Mesenteric fat pad (tissue), 1 donor: Measurements from ENCODE around the gene TCERG1L. TPM values are rescaled to one million over a fixed set of nuclear protein-coding genes. Genes with fewer than 3 reads are reported as not detected.

Source experiments
- DNase-seq: peaks from one replicate; pipeline ENCODE4 v3.0.0-alpha.2; 2020; ENCODE audit warnings: low spot score
- total RNA-seq: library from RNA; stranded (reverse); fragmentation: NEBNext Ultra II Directional; extraction: Animal tissue kit (Norgen Biotek cat#: 25700); gene quantifications from one replicate; pipeline ENCODE4 v1.2.1, GENCODE V29; 2021
- donor health status: DM: yes; HTN: yes; CAD: no.

Gene TCERG1L
- total RNA-seq, 1 donor from 2014 or later = not detected

GRCh38 chr10:131271966-131272365 lies 39.6 kb downstream of the TCERG1L start:
- no peak for DNase-seq

DNA sequence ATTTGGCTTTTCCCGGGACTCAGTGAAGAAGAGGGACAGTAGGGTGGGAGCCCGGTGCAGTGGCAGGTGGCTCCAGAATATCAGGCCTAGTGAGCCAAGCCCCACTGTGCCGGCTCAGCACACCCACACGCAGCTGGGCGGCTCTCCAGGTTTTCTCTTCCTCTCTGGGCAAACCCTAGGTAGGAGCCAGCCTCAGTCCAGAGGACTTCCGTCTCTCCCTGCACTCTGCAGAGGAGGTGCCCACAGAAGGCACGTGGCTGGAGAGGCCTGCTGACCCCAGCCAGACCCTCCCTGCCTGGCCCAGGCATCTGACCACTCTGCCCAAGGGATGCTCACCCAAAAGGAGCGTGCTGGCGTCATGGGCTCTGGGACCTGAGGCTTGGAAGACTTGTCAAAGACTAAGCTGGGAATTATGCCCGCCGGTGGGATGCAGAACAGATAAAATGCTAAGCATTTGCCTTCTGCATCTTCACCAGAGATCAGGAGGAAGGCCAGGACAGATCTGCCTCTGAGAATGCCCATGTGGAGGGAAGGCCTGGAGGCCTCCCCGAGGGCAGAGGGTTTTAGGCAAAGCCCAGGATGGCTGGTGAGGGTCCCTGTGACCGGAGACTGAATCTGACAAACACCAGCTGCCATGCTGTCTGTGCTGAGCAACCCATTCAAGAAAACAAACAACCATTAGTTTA lies 40.2 kb downstream of the TCERG1L start:
- DNase-seq = peak; percentile 69

DNA sequence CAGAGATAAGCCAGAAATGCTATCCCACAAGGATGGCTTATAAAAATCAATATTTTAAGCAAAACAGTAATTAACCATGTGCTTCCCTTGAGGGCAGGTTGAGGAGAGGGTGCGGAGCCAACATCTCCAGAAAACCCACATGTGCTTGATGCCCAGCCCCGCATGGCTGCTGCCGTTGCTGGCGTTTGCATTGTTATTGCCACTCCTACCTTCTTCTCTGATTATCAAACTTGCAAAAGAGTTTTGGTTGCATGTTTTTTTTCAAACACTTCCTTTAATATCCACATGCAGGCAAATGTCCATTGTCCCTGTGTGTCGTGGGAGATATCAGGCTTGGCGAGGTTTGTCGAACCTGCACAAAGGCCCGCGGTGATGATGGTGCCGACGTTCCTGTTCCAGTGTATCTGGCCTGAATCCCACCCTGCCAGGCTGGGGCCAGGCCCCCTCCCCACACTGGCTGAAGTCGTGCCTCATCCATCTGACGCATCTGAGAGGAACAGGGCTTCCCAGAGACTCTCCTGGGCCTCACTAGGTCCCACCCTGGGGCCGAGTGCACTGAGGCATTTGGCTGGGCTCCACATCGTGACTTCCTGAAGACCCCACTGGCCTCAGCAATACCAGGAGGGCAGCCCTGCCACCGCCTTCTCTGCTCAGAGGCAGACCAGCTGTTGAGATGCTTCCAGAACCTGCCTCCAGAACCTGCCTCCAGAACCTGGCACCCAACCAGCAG lies 40.9 kb downstream of the TCERG1L start:
- DNase-seq = no peak

- no peak for DNase-seq
Measured at GRCh38 chr10:131269776-131270460, 41.6 kb downstream of the TCERG1L start.

DNA sequence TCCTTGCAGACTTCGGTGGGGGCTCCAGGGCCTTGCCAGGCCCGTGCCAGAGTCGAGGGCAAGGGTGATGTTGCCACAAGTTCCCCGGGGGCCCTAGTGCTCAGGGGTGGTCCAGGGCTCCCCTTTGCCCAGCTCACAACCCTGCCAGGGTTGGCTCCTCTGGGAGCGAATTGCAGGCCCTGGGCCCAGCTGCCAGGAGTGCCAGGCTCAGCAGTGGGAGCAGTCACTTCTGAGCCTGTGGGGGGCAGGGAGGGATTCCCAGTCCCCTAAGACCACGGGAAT lies 43.8 kb downstream of the TCERG1L start:
- peak; percentile 76 for DNase-seq

GRCh38 chr10:131266936-131267813 lies 44.3 kb downstream of the TCERG1L start:
- DNase-seq = peak; percentile 76

DNA sequence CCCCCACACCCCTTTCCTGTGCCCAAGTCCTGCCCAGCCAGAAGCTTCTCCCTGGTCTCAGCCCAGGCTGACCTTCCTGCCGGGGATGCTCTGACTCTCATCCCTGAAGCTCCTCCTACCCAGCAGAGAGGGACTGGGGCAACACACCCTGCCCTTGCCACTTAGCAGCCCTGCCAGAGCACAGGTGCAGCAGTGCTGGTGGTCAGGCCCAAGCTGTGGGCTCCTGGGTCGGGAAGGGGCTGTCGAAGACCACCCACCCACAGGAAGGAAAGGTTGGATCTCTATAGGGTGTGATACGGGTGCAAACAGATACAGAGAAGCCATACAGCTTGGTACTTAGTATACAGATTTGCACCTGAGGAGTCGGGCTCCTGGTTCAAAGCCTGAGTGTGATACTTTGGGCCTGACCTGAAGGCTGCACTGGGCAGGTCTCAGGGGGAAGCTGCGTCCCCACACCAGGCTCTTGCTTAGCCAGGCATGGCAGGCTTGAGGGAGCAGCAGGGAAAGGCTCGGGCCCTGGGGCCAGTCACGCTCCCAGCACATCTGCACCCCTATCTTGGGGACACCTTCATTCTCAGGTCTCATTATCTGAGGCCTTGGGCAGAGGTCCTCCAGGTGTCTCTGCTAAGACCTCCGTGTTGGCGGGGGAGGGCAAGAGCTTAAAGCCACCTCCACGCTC lies 47.3 kb downstream of the TCERG1L start:
- peak; percentile 69 for DNase-seq

DNA sequence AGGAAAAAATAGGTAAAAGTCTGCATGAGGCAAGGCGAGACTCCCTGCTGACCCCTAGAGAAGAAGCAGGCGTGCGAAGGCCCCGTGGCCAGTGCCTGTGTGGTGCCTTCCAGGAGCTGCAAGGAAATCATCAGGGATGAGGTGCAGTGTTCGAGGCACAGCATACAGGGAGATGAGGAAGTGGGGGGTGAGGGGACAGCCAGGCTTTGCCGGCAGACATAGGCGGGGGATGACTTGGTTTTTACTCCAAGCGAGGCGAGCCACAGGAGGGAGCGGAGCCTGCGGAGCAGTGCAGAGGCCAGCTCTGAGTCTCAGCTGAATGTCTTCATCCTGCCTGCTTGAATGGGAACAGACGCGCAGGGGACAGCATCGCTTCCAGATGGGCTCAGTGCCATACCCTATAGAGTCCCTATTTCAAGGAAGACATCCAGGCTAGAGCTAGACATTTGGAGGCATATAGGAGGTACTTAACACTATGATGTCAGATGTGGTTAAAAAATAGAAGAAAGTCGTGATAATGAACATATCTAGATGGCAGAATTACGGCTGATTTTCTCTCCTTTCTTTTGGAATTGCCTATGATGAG lies 49.5 kb downstream of the TCERG1L start:
- peak; percentile 84 for DNase-seq

- DNase-seq = peak; percentile 75
Measured at GRCh38 chr10:131260452-131261211, 50.9 kb downstream of the TCERG1L start.

- peak; percentile 88 for DNase-seq
Measured at GRCh38 chr10:131260031-131260430, 51.5 kb downstream of the TCERG1L start.

DNA sequence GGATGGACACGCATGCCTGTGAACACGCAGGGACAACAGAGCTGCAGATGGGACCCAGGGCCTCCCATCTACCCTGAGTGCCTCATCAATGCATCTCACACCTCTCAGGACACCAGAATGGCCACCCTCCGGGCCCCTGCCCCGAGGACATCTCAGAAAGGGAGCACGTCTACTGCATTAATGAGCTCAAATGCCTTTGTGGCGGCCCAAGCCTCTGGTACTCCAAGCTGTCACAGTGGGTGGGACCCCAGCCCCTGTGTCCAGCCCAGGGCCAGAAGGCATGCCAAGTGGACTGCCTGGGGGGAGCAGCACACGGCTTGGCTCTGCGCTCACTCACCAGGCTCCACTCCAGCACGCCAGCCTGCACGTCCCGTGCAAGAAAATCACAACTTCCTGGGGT lies 52.0 kb downstream of the TCERG1L start:
- peak; percentile 82 for DNase-seq

- DNase-seq = no peak
Measured at GRCh38 chr10:131258256-131258655, 53.3 kb downstream of the TCERG1L start.

DNA sequence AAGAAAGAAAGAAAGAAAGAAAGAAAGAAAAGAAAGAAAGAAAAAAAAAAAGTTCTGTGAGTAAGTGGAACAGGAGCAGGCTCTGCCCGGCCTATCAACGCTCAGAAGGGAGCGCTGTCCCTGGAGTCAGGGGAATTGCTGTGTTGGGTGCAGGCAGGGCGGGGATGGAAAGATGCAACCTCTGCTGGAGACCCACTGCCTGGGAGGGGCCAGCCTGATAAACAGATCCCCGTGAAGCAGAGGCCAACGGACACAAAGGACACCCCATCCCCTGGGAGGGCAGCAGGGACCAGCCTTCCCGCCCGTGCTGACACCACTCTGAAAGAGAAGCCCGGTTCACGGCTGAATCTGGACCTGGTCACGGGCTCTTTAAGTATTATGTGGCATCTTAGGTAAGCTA lies 54.5 kb downstream of the TCERG1L start:
- DNase-seq = no peak

- DNase-seq = no peak
Measured at GRCh38 chr10:131254859-131255252, 56.7 kb downstream of the TCERG1L start.

DNA sequence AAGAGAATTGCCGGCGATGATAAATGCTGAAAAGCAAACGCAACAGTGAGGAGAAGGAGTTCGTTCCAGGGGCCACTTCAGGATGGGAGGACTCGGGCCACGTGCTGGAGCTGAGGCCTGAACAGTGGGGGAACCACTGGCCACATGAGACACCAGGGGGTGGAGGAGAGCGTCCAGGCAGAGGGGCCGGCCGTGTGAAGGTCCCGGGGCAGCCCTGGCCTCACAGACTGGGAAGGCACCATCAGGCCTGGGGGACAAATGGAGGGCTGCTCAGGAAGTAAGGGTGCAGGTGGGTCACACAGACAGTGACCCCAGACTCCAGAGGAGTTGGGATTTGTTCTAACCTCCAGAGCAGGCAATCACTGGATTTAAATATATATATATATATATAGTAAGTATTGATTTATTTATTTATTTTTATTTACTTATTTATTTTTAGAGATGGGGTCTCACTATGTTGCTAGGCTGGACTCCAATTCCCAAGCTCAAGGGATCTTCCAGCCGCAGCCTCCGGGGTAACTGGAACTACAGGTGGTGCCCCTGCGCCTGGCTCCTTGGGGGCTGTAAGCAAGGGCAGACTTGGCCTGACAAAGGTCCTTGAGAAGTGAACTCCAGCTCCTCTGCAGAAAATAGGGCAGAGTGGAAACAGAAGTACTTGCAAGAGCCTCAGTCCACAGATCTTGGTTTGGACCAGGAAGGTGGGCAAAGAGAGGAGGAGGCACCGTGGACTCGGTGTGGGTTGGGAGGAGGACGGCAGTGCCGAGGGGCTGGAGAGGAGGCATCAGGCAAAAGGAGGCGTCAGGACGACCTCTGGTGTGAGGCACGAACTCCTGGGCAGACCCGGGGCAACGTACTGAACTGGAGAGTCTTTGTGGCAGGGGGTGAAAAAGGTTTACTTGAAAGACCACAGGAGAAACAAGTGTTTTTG lies 57.3 kb downstream of the TCERG1L start:
- no peak for DNase-seq

- DNase-seq = no peak
Measured at GRCh38 chr10:131252567-131253276, 58.8 kb downstream of the TCERG1L start.

- DNase-seq = no peak
Measured at GRCh38 chr10:131251146-131251541, 60.4 kb downstream of the TCERG1L start.
